ENCODE measurements around the gene PTGDS.
A peak's percentile ranks its signal among the peaks of the same experiment; 100 is the strongest.

Gene PTGDS

DNA sequence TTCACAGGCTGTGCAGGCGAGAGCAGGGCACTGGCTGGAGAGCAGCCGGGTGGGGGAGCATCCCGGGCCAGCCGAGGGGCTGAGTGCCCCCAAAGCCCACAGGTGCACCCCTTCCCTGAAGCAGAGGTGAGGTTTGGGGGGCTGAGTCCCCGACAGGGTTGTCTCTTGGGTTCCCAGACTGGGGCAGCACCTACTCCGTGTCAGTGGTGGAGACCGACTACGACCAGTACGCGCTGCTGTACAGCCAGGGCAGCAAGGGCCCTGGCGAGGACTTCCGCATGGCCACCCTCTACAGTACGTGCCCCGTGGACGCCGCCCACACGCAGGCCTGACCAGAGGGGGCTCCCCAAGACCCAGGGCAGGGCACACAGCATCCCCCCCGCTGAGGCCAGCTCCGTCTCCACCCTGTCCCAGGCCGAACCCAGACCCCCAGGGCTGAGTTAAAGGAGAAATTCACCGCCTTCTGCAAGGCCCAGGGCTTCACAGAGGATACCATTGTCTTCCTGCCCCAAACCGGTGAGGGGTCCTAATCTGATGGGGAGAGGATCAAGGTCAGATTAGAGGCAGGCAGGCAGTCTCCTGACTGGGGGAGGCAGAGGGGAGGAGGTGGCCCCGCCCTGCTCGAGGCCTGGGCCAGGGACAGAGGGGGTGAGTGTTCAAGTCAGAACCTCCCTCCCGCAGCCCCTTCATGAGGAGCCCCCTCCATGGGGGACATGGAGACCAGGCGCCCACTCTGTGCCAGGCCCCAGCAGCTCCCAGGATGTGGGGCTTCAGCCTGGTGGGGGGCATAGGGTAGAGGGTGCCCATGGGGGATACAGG, 2.7 kb downstream of the PTGDS start:
- no peaks in the 10 kb centered on the region for H3K36me3 Mint-ChIP-seq (ENCODE audit: low read depth)
- peaks cover 15% of the 10 kb centered on the region for H3K27me3 Mint-ChIP-seq (ENCODE audit: low read depth)

DNA sequence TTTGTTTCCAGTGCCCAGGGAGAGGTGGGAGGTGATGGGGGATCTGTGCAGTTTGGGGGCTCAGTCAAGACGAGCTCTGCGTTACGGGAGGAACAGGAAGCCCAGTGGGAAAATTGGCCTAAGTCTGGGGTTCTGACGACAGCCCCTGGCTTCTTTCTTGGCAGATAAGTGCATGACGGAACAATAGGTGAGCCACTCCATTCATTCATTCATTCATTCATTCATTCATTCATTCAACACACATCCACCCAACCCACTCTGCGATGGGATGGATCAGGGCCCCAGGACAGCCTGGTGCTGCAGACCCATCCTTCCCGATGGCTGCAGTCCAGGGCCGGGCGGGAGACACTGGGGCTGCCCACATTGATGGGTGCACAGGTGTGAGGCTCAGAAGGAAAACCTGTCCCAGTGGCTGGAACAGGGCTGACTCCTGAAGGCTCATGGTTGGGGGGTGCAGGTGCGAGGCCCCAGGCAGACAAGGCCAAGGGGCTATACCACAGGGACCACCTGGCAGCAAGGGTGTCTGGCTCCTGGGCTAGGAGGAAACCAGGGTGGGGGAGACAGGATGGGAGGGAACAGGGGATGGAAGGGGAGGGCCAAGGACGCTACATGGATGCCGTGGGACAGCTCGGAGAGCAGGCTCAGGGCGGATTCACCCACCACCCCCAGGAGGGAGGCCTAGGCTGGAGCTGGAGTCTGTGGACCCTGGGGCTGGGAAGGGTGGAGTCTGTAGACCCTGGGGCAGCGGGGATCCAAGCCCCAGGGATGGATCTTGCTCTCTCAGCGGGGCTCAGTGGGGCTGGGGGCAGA, 3.6 kb downstream of the PTGDS start:
- Mint-ChIP-seq H3K4me3 (no peak overlapping the region), H3K27ac (no peak overlapping the region), H3K9me3 (no peaks in the 10 kb centered on the region), H3K36me3 (ENCODE audit: low read depth) (no peaks in the 10 kb centered on the region), H3K4me1 (ENCODE audit: low read depth) (no peaks in the 10 kb centered on the region), H3K27me3 (ENCODE audit: low read depth) (peaks cover 13% of the 10 kb centered on the region)
- DNase-seq (ENCODE audit: low spot score), result no peak

More for the DNA sequence above, 2.7 kb downstream of the PTGDS start:
- no peaks in the 10 kb centered on the region for H3K9me3 Mint-ChIP-seq
- peaks cover 4% of the 10 kb centered on the region for H3K4me1 Mint-ChIP-seq (ENCODE audit: low read depth)
- no peak overlapping the region for H3K4me3 Mint-ChIP-seq
- DNase-seq (ENCODE audit: low spot score), result no peak
- H3K27ac Mint-ChIP-seq, result no peak overlapping the region

DNA sequence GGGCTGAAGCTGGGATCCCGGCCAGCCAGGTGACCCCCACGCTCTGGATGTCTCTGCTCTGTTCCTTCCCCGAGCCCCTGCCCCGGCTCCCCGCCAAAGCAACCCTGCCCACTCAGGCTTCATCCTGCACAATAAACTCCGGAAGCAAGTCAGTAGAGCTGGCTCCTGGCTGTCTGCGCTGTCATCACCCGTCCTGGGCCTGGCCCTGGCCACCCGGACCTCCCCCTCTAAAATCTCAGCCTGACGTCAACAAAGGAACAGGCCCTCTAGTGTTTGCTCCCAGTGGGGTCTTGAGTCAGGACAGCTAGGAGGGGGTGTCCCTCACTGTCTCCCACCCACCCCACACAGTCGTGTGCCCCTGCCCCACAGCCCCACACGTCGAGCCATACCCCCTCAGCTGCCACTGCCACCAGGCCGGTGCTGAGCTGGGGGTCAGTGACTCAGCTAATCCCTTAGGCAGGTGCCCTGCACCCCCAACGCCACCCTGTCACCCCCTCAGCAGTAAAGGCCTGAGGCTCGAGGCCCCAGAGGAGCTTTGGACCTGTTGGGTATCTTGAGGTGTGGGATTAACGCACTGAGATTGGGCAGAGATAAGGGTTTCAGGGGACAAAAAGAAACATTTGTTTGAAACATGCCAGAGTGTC, 4.4 kb downstream of the PTGDS start:
- H3K27ac Mint-ChIP-seq, result no peak overlapping the region
- no peaks in the 10 kb centered on the region for H3K36me3 Mint-ChIP-seq (ENCODE audit: low read depth)
- H3K4me1 Mint-ChIP-seq (ENCODE audit: low read depth), result no peaks in the 10 kb centered on the region
- peaks cover 18% of the 10 kb centered on the region for H3K27me3 Mint-ChIP-seq (ENCODE audit: low read depth)
- no peaks in the 10 kb centered on the region for H3K9me3 Mint-ChIP-seq
- no peak overlapping the region for H3K4me3 Mint-ChIP-seq
- DNase-seq (ENCODE audit: low spot score), result no peak

DNA sequence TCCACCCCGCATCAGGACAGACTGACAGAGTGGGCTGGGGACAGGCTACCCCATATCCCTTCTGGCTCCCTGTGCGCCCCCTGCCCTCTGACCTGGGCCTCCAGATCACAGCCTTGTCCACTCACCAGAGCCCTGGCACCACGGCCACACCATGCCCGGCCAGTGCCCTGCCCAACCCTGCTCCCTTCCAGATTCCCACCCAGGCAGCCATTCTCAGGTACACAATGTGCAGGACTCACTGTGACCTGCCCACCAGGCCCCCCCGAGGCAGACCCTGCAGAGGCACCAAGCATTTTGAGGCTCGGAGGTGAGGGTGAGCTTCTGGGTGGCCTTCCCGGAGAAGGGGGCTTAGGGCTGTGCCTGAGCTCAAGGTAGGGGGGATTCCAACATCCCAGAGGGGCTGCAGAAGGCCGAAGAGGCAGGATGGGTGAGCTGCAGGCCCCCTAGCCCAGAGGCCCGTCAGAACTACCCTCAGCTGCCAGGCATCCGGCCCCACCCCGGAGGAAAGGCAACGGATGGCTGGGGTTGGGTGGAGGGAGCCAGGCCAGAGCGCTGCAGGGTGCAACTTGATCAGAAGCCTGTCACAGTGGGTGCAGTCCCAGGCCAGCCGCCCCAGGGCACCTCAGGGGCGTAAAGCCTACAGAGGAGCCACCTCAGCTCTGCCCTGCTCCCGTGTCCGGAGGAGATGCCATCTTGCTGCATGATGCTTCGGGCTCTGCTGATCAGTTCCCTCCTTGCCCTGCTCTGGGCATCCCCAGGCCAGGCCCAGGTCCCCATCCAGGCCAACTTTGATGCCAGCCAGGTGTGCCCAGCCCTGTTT, 5.1 kb downstream of the PTGDS start, which contains the start of gene LCNL1:
Gene LCNL1, plus strand, starts transcription at position 762 of the 820 bp plus-strand sequence. CDS start 594 bp downstream, outside the sequence.
- Mint-ChIP-seq H3K27ac (no peak within 1 kb of the TSS), H3K36me3 (ENCODE audit: low read depth) (no peaks in the 10 kb centered on the region), H3K27me3 (ENCODE audit: low read depth) (peaks cover 22% of the 10 kb centered on the region), H3K4me1 (ENCODE audit: low read depth) (no peaks in the 10 kb centered on the region), H3K4me3 (no peak within 1 kb of the TSS), H3K9me3 (no peaks in the 10 kb centered on the region)
- DNase-seq (ENCODE audit: low spot score), result no peak

DNA sequence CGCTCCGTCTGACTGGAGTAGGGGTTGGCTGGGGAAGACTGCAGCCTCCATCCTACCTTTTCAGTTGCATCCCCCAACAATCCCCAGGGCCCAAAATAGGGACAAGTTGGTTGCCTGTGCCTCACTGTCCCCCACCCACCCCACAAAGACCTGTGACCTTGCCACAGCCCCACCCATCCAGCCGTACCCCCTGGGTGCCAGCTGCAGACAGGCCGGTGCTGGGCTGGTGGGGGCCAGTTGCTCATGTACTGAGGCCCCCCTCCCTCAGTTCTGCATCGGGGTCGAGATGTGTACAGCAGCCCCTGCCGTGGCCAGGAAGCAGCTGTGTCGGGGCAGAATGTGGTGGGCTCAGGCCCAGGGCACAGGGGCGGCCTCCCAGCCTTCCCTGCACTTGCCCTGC, 5.9 kb downstream of the PTGDS start:
- Mint-ChIP-seq H3K27me3 (ENCODE audit: low read depth) (peaks cover 27% of the 10 kb centered on the region), H3K9me3 (no peaks in the 10 kb centered on the region), H3K36me3 (ENCODE audit: low read depth) (no peaks in the 10 kb centered on the region), H3K4me3 (no peak overlapping the region), H3K27ac (no peak overlapping the region), H3K4me1 (ENCODE audit: low read depth) (no peaks in the 10 kb centered on the region)
- DNase-seq (ENCODE audit: low spot score), result no peak

DNA sequence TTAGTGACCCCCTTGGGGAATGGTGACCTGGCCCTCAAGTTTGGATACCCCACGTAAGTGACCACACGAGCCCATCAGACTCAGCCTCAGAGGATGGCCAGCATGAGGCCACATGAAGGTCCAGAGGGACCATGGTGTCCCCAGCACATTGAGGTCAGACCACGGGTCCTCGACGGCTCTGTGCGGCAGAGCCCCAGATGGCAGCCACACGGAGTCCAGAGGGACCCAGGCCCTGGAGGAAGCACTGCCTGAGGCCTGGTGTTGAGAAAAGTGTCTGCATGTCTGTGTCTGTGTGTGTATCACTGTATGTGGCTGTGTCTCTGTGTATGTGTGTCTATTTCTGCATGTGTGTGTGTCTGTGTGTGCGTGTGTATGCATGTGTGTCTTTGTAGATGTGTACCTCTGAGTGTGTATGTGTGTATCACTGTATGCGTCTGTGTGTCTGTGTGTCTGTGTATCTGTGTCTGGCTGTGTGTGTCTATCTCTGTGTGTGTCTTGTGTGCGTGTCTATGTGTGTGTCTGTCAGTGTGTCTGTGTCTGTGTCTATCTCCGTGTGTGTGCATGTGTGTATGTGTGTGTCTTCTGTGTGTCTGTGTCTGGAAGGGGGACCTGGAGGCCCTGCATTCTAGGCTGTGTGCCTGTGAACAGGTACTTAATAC, 6.5 kb downstream of the PTGDS start:
- H3K9me3 Mint-ChIP-seq, result no peaks in the 10 kb centered on the region
- no peaks in the 10 kb centered on the region for H3K36me3 Mint-ChIP-seq (ENCODE audit: low read depth)
- no peak overlapping the region for H3K4me3 Mint-ChIP-seq
- no peak for DNase-seq (ENCODE audit: low spot score)
- peaks cover 30% of the 10 kb centered on the region for H3K27me3 Mint-ChIP-seq (ENCODE audit: low read depth)
- no peak overlapping the region for H3K27ac Mint-ChIP-seq
- H3K4me1 Mint-ChIP-seq (ENCODE audit: low read depth), result no peaks in the 10 kb centered on the region

DNA sequence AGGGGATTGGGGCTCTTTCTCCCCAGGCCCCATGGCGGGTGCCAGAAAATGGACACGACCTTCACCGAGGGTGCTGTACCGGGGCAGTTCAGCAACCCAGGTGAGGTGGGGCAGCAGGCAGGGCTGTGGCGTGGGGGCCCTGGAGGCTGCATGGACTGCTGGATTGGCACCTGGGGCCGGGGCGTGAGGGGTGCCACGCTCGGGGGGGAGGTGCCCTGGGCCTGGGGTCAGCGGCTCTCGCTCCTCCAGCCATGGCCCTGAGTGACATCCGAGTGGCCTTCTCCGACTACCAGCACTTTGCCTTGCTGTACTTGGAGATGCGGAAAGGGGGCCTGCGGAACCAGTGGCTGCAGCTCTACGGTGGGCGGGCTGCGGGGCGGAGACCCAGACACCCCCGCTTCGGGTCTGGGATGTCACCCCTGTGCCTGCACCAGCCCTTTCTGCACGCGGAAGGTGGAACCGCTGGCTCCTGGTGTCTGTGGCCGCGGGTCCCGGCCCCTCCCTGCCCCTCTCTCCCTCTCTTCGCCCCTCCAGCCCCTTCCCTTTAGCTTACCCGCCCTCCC, 7.2 kb downstream of the PTGDS start:
- DNase-seq (ENCODE audit: low spot score), result no peak
- no peaks in the 10 kb centered on the region for H3K36me3 Mint-ChIP-seq (ENCODE audit: low read depth)
- no peaks in the 10 kb centered on the region for H3K4me1 Mint-ChIP-seq (ENCODE audit: low read depth)

DNA sequence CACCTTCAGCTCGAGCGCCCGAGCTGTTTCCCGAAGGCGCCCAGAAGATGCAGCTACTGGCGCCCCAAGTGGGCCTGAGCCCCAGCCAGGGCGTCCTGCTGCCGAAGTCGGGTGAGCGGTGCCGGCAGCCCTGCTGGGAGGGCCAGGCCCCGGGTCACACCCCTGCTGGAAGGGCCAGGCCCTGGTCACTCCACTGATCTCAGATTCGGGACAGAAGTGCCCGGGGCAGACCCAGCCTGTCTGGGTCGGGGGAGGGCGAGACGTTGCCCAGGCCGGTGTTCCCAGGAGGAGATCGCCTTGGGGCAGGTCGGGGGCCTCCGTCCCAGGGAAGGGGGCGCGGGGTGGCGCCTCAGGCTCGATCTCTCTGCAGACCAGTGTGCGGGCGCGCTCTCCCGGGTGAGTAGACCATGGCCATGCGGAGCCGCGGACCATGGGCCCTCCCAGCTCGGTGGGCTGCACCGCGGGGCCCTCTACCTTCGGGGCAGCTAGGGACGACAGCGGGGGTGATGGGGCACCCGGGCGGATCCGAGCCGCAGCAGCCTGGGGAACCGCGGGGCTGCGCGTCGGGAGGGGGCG, 7.8 kb downstream of the PTGDS start:
- H3K27me3 Mint-ChIP-seq (ENCODE audit: low read depth), result peaks cover 38% of the 10 kb centered on the region
- H3K36me3 Mint-ChIP-seq (ENCODE audit: low read depth), result no peaks in the 10 kb centered on the region
- H3K9me3 Mint-ChIP-seq, result no peaks in the 10 kb centered on the region
- H3K27ac Mint-ChIP-seq, result no peak overlapping the region
- no peaks in the 10 kb centered on the region for H3K4me1 Mint-ChIP-seq (ENCODE audit: low read depth)
- DNase-seq (ENCODE audit: low spot score), result no peak
- H3K4me3 Mint-ChIP-seq, result no peak overlapping the region

More for the DNA sequence above, 7.2 kb downstream of the PTGDS start:
- no peak overlapping the region for H3K27ac Mint-ChIP-seq
- H3K27me3 Mint-ChIP-seq (ENCODE audit: low read depth), result peaks cover 34% of the 10 kb centered on the region
- no peaks in the 10 kb centered on the region for H3K9me3 Mint-ChIP-seq
- H3K4me3 Mint-ChIP-seq, result no peak overlapping the region

DNA sequence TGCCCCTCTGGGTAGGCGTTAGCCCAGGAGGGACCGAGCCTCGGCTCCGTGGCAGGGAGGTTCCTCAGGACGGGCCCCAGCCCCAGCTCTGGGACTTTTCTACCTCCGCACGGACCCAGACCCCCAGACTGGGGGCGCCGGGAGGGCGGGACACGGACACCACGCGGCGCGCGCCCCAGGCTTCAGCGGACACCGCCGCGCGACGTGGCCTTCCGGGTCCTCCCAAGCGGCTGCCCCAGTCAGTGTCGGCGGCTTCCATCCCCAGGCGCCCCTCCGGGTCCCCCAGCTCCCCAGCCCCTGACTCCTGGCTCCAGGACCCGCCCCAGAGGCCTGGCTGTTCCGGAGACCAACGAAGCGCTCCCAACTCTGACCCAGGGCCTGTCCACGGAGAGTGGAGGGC, 8.5 kb downstream of the PTGDS start:
- H3K9me3 Mint-ChIP-seq, result no peaks in the 10 kb centered on the region
- peaks cover 43% of the 10 kb centered on the region for H3K27me3 Mint-ChIP-seq (ENCODE audit: low read depth)
- no peak overlapping the region for H3K4me3 Mint-ChIP-seq
- H3K27ac Mint-ChIP-seq, result no peak overlapping the region
- H3K4me1 Mint-ChIP-seq (ENCODE audit: low read depth), result no peaks in the 10 kb centered on the region
- no peaks in the 10 kb centered on the region for H3K36me3 Mint-ChIP-seq (ENCODE audit: low read depth)
- no peak for DNase-seq (ENCODE audit: low spot score)

DNA sequence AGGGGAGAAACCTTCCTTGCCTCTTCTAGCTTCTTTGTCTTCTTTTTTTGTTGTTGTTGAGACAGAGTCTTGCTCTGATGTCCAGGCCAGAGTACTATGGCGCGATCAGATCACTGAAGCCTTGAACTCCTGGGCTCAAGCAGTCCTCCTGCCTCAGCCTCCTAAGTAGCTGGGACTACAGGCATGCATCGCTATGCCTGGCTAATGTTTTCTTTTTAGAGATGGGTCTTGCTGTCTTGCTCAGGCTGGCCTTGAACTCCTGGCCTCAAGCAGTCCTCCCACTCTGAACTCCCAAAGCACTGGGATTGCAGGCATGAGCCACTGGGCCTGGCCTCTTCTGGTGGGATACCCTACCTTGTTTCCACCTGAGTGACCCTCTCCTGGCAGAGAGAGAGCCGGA, 11.6 kb downstream of the PTGDS start:
- Mint-ChIP-seq H3K27me3 (ENCODE audit: low read depth) (peaks cover 37% of the 10 kb centered on the region), H3K4me1 (ENCODE audit: low read depth) (peaks cover 11% of the 10 kb centered on the region), H3K9me3 (no peaks in the 10 kb centered on the region), H3K4me3 (no peak overlapping the region), H3K36me3 (ENCODE audit: low read depth) (peaks cover 5% of the 10 kb centered on the region), H3K27ac (no peak overlapping the region)
- no peak for DNase-seq (ENCODE audit: low spot score)

DNA sequence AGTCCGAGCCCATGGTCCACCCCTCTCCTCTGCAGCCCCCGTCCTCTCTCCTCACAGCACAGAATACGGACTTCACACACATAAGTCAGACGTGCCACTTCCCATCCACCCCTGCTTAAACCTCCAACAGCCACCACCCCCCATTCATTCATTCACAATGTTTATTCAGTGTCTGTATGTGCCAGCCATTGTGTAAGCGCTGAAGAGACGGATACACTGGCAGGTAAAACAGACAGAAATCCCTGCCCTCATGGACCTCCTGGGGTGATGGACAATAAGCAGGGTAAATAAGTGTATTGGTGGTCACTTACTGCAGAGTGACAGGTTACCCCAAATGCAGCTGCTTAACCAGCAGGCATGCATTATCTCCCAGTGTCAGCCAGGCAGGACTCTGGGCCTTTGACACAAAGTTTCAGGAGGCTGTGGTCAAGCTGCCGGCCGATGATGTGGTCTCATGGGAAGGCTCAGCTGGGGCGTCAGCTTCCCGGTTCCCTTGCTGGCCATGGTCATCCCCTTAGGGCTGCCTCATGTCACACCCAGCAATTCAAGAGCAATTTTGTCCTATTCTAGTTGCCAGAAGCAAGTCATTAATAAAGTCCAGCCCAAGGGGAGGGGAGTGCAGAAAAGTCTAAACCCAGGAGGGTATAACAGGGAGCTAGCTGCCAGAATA, 13.1 kb downstream of the PTGDS start:
- H3K27me3 Mint-ChIP-seq (ENCODE audit: low read depth), result peaks cover 30% of the 10 kb centered on the region
- H3K4me1 Mint-ChIP-seq (ENCODE audit: low read depth), result peaks cover 12% of the 10 kb centered on the region
- DNase-seq (ENCODE audit: low spot score), result no peak
- peaks cover 7% of the 10 kb centered on the region for H3K36me3 Mint-ChIP-seq (ENCODE audit: low read depth)
- H3K4me3 Mint-ChIP-seq, result peak overlapping the region; percentile 80
- H3K9me3 Mint-ChIP-seq, result no peaks in the 10 kb centered on the region
- H3K27ac Mint-ChIP-seq, result no peak overlapping the region
